ENCODE results near the gene ARHGEF7. TPM values are rescaled to one million over a fixed set of nuclear protein-coding genes. Genes with fewer than 3 reads are reported as not detected.

ARHGEF7 gene
- total RNA-seq, 2 experiments from 2014 or later, result 39.5 to 51.3 TPM

DNA sequence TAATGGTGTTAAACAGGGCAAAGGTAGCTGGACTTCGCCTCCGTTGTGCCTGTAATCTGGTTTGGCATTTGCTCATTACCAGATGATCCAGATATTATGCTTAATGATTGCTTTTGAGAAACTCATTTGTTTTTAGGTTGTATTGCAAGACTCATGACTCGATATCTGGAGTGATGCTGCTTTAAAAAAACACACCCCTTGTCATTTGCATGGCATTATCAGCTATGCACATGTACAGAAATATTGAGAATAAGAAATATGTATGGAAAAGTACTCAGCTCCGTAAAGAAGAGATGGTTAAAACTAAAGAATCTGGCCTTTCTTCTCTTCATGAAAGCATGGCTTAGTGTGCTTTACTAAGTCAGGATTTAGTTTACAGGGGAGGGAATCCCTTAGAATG is 95.0 kb downstream of the ARHGEF7 start:
- Histone ChIP-seq H3K4me3 (ENCODE audit: low read depth, low read length, poor library complexity, severe bottlenecking) (no peak overlapping the region), H3K9me3 (ENCODE audit: low read length) (no peaks in the 10 kb centered on the region), H3K36me3 (ENCODE audit: insufficient read depth, low read length) (peaks cover 79% of the 10 kb centered on the region), H3K79me2 (ENCODE audit: insufficient read depth, low read depth, low read length) (peaks cover 93% of the 10 kb centered on the region), H2AFZ (ENCODE audit: low read length) (no peak overlapping the region), H3K9me2 (ENCODE audit: insufficient read depth, low read length) (no peaks in the 10 kb centered on the region), H3K4me1 (ENCODE audit: insufficient read depth, low read length, poor library complexity, severe bottlenecking) (peaks cover 43% of the 10 kb centered on the region), H3K4me2 (ENCODE audit: low read length) (no peak overlapping the region), H4K20me1 (ENCODE audit: insufficient read depth, low read length) (peaks cover 1% of the 10 kb centered on the region), H3K27ac (ENCODE audit: low read depth, low read length, poor library complexity, severe bottlenecking) (no peak overlapping the region)
- CTCF ChIA-PET (ENCODE audit: unreplicated experiment), result no interaction called here
- no peak for DNase-seq (ENCODE audit: low spot score)
- TSS peak; percentile 25 for BruUV-seq (replicated peaks)
- POLR2A ChIA-PET, result interaction anchor here (0.7 to 1.3 kb wide), 2 partner anchors 35 to 39 kb away, joined by 3 read pairs; no protein-coding TSS in a partner anchor
- TF ChIP-seq, protein P1, sequence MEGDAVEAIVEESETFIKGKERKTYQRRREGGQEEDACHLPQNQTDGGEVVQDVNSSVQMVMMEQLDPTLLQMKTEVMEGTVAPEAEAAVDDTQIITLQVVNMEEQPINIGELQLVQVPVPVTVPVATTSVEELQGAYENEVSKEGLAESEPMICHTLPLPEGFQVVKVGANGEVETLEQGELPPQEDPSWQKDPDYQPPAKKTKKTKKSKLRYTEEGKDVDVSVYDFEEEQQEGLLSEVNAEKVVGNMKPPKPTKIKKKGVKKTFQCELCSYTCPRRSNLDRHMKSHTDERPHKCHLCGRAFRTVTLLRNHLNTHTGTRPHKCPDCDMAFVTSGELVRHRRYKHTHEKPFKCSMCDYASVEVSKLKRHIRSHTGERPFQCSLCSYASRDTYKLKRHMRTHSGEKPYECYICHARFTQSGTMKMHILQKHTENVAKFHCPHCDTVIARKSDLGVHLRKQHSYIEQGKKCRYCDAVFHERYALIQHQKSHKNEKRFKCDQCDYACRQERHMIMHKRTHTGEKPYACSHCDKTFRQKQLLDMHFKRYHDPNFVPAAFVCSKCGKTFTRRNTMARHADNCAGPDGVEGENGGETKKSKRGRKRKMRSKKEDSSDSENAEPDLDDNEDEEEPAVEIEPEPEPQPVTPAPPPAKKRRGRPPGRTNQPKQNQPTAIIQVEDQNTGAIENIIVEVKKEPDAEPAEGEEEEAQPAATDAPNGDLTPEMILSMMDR (conservative IDR thresholded peaks at IDR 0.05; ENCODE audit: low read length), result no peak
- TF ChIP-seq EZH2phosphoT487 (IDR thresholded peaks at IDR 0.05; ENCODE audit: borderline replicate concordance, low read depth, low read length), result no peak
- intact Hi-C loops (cut with micrococcal nuclease; ENCODE audit: unreplicated experiment), result no loop called here

DNA sequence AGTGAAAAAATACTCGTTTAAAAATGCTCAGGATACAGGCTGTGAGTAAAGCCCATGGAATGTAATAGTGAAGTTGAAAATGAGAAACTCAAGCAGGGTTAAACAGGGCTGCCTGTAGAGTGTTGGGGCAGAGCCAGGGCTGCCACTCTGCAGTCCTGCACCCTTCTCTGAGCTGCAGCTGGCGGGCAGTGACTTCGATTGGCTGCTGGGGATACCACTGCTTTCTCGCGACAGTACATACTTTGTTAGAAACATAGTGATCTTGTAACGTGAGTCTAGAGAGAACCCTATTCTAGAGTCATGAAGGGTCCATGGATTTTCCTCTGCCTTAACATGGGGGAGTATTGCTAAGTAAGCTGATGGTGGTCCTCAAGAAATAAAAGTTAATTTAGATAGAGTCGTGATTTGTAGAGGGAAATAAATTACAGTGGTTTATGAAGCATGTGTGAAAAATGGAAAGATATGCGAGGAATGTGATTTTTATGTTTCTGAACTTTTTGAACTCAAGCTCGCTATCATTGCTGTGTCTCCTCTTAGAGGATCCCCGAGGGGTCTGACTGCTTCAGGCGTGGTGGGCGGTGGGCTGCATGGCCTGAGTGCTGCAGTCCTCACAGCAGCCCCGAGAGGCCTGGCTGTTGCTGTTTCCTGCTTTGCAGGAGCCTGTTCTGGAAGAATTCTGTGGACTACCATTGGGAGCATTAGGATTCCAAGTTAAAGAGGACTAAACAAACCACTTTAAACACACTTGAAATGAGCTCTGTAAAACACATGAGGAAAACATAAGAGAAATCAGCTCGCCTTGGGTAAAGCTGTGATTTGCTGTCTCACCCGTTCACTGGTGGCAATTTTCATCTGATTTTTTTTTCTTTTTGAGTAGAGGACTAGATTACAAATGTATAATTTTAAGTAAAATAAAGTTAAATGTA is 95.7 kb downstream of the ARHGEF7 start:
- Histone ChIP-seq H4K20me1 (ENCODE audit: insufficient read depth, low read length) (peaks cover 8% of the 10 kb centered on the region), H3K4me2 (ENCODE audit: low read length) (no peak overlapping the region), H3K9me3 (ENCODE audit: low read length) (no peaks in the 10 kb centered on the region), H3K36me3 (ENCODE audit: insufficient read depth, low read length) (peaks cover 72% of the 10 kb centered on the region), H3K79me2 (ENCODE audit: insufficient read depth, low read depth, low read length) (peaks cover 93% of the 10 kb centered on the region), H3K9me2 (ENCODE audit: insufficient read depth, low read length) (no peaks in the 10 kb centered on the region), H3K27ac (ENCODE audit: low read depth, low read length, poor library complexity, severe bottlenecking) (no peak overlapping the region), H2AFZ (ENCODE audit: low read length) (no peak overlapping the region), H3K4me1 (ENCODE audit: insufficient read depth, low read length, poor library complexity, severe bottlenecking) (peaks cover 43% of the 10 kb centered on the region), H3K4me3 (ENCODE audit: low read depth, low read length, poor library complexity, severe bottlenecking) (no peak overlapping the region)
- intact Hi-C loops (cut with micrococcal nuclease; ENCODE audit: unreplicated experiment), result no loop called here
- TF ChIP-seq, protein P1 (conservative IDR thresholded peaks at IDR 0.05; ENCODE audit: low read length), result no peak
- no peak for TF ChIP-seq EZH2phosphoT487 (IDR thresholded peaks at IDR 0.05; ENCODE audit: borderline replicate concordance, low read depth, low read length)
- BruUV-seq (replicated peaks), result no TSS peak
- ChIA-PET POLR2A (interaction anchor here (0.7 to 1.6 kb wide), 4 partner anchors 7 to 53 kb away, joined by 3 to 5 read pairs (median 4); no protein-coding TSS in a partner anchor), CTCF (ENCODE audit: unreplicated experiment) (interaction anchor here (0.6 kb wide), 1 partner anchor 598 kb away, joined by 3 read pairs; no protein-coding TSS in a partner anchor)
- no peak for DNase-seq (ENCODE audit: low spot score)
